Subcutaneous adipose tissue (tissue), 4 donors: ENCODE results near the gene IL2. TPM values are rescaled to one million over a fixed set of nuclear protein-coding genes. Genes with fewer than 3 reads are reported as not detected.

ENCODE experiments used
- total RNA-seq, 4 donors: library from RNA; depleted of rRNA; stranded (reverse); fragments of >200 nt; gene quantifications; one replicate each; pipeline ENCODE4 v1.1.0, GENCODE V29; 2016
- TF ChIP-seq, protein P1 (sequence below): fragments of 450-650 bp; IDR thresholded peaks from one replicate; pipeline ENCODE4 v1.5.1; 2016; ENCODE audit warnings: low read depth, mild to moderate bottlenecking, control low read depth, antibody characterized with exemption, moderate library complexity

The IL2 gene
- not detected for total RNA-seq

DNA sequence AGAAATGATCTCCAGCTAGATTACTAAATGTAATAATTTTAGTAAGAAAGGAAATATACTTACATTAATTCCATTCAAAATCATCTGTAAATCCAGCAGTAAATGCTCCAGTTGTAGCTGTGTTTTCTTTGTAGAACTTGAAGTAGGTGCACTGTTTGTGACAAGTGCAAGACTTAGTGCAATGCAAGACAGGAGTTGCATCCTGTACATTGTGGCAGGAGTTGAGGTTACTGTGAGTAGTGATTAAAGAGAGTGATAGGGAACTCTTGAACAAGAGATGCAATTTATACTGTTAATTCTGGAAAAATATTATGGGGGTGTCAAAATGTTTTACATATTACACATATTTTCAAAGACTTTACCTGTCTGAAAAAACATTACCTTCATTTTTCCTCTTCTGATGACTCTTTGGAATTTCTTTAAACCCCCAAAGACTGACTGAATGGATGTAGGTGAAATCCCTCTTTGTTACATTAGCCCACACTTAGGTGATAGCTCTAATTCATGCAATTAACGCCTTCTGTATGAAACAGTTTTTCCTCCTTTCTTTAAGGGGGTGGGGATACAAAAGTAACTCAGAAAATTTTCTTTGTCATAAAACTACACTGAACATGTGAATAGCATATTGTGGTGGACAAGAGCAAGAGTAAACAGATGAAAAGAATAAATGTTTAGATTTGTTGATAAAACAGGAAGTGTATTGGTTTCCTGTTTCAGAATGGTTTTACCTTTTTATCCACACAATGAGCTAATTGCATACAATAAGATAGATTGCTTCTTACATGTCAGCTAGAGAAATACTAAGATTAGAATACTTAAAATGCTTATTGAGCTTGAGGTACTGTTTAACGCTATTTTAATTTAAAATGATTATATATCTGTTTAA is at the start of gene IL2:
IL2 (minus strand) TSS at position 495 of the 886 bp plus-strand sequence; CDS start at position 210, 285 bp downstream.
- TF ChIP-seq, protein P1, sequence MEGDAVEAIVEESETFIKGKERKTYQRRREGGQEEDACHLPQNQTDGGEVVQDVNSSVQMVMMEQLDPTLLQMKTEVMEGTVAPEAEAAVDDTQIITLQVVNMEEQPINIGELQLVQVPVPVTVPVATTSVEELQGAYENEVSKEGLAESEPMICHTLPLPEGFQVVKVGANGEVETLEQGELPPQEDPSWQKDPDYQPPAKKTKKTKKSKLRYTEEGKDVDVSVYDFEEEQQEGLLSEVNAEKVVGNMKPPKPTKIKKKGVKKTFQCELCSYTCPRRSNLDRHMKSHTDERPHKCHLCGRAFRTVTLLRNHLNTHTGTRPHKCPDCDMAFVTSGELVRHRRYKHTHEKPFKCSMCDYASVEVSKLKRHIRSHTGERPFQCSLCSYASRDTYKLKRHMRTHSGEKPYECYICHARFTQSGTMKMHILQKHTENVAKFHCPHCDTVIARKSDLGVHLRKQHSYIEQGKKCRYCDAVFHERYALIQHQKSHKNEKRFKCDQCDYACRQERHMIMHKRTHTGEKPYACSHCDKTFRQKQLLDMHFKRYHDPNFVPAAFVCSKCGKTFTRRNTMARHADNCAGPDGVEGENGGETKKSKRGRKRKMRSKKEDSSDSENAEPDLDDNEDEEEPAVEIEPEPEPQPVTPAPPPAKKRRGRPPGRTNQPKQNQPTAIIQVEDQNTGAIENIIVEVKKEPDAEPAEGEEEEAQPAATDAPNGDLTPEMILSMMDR = no peak

DNA sequence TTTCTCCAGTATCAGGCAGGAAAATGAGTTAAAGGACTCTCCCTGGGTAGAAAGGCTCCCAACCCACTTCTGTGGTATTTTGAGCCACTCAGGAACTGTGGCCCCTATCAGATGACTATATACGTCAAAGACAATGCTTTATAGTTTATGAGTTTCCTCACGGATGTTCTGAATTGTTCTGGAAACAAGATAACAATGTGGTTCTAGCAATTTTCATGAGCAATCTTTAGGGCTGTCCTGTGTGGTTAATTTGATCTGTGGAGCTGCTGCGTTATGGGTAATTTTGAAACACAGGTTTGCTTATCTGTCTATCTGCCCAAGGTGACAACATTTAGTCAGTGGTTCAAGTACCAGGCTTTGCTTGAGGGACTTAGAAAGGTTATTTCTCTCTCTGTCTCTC is 46.7 kb upstream of the IL2 start:
- TF ChIP-seq, protein P1 = no peak

DNA sequence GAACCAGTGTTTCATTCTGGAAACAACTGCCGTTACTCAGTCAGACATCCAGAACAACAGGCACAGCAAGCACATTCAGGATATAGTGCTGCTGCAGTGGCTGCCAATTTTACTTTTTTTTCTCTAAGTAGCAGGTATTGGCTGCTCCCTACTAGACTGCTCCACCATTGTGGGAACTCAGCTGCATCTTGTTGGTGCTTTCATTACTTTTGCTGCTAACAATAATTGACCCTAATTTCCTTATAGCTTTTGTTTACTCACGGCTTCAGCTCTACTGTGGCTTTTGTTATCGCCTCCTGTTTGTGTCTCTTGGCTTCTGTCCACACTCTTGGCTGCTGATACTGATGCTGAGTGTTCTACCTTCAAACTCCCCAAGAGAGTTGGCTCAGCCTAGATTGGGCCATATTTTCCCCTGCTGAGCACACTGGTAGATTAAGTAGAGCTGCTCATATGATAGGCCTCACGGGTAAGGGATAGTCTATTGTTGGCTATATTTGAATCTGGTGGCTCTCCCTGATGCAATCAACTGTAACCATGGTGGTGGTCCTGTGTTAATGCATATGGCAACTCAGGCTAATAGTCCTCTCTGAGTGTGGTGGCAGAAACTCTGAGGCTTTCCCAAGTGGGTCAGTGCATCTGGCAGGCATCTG is 44.5 kb upstream of the IL2 start:
- TF ChIP-seq, protein P1 = no peak

DNA sequence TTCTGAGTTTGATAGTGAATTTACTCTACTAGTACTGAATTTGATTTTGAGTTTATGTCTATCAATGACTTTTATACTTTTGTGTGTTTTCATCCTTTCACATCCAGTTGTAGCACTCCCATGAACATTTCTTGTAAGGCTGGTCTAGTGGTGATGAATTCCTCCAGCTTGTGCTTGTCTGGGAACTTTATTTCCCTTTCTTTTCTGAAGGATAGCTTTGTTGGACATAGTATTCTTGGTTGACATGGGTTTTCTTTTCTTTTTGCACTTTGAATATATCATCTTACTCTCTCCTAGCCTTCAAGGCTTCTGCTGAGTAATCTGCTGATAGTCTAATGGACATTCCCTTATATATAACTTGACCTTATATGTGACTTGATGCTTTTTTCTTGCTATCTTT is 32.5 kb upstream of the IL2 start:
- TF ChIP-seq, protein P1 = no peak

DNA sequence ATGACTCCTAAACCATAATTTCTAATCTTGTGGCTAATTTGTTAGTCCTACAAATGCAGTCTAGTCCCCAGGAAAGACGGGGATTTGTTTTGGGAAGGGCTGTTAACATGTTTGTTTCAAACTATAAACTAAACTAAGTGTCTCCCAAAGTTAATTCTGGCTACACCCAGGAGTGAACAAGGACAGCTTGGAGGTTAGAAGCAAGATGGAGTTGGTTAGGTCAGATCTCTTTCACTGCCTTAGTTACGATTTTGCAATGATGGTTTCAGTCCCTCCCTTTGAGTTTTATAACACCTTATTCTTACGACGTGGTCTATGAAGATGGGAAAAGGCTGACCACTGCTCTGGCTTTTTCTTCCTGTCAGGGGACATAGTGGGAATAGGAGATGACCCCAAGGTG is 27.0 kb upstream of the IL2 start:
- TF ChIP-seq, protein P1 = no peak

DNA sequence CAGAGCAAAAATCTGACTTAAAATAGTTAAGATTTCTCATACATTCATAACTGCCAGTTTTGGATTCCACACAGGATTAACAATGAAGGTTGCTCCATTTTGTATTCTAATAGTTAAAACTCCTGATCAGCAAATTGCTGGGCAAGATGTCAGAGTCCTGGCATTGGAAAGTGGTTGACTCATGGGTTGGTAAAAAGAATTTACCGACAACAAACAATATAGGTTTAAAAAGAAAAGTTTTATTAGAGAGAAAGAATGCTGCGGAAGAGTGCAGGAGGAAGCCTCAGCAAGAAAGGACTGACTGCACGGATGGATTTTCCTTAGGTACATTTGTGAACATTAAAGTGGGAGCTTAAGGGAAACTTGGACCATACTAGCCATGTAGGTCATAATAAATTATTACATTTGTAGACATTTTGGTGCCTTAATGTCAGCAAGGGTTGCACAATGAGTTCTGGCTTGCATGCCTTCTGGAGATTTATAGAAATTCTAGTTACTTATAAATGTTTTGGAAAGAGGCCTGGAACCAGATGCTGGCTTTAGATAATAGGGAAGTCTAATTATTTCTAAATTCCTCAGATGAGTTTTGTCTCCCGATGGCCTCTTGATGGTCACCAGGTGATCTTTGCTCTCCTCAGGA is 25.4 kb upstream of the IL2 start:
- TF ChIP-seq, protein P1 = no peak
